Measurements from ENCODE around the gene ABCA7.

ABCA7 gene

DNA sequence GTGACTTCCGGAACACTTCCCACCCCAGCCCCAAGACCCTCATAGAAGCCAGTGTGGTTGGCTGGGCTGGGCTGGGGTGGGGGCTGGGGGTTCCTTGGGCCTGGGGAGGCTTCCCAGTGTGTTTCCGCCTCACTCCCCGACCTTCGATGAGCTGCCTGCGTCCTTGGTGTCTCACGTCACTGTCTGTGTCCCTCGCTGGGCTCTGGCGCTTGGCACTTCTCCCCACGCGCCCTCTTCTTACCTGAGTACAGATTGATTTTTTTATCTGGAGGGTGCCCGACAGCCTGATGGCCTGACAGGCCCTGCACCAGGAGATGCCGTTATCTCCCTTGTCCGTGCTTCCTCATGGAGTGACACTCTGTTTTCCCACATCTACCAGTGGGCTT, 47.2 kb upstream of the ABCA7 start:
- H3K27ac ChIP-seq = no peak overlapping the region
- DNase-seq (ENCODE audit: low spot score) = no peak
- H3K4me3 ChIP-seq = no peak overlapping the region
- TF ChIP-seq CTCF (IDR thresholded peaks at IDR 0.05) = no peak

DNA sequence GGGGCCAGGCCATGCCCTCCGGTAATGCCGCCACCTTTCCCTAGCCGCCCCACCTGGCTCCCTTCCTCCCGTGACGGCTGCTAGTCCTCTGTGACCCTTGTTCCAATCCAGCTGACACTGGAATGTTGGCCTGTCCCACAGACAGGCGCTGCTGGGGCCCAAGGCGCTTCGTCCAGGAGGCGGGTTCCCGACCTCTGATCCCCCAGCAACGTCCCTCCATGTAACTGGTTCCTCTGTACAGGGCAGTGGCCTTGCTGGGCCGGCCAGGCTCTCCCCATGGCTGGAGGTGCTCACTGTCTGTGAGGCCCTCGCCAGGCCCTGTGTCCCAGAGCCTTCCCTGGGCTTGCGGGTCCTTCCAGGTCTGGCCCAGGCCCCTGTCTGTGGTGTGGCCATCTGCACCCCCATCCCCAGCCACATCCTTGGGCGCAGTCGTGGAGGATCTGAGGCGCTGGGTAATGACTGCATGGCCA, 46.5 kb upstream of the ABCA7 start:
- no peak for DNase-seq (ENCODE audit: low spot score)
- Histone ChIP-seq H3K27ac (no peak overlapping the region), H3K4me3 (no peak overlapping the region)
- TF ChIP-seq CTCF (IDR thresholded peaks at IDR 0.05) = no peak

- no peak for TF ChIP-seq CTCF (IDR thresholded peaks at IDR 0.05)
- H3K27ac ChIP-seq = no peak overlapping the region
- no peak overlapping the region for H3K4me3 ChIP-seq
- DNase-seq (ENCODE audit: low spot score) = no peak
Observed at GRCh38 chr19:993831-994393, 46.0 kb upstream of the ABCA7 start.

GRCh38 chr19:994516-994915, 45.4 kb upstream of the ABCA7 start:
- no peak overlapping the region for H3K27ac ChIP-seq
- H3K4me3 ChIP-seq = no peak overlapping the region
- DNase-seq (ENCODE audit: low spot score) = no peak
- TF ChIP-seq CTCF (IDR thresholded peaks at IDR 0.05) = no peak

DNA sequence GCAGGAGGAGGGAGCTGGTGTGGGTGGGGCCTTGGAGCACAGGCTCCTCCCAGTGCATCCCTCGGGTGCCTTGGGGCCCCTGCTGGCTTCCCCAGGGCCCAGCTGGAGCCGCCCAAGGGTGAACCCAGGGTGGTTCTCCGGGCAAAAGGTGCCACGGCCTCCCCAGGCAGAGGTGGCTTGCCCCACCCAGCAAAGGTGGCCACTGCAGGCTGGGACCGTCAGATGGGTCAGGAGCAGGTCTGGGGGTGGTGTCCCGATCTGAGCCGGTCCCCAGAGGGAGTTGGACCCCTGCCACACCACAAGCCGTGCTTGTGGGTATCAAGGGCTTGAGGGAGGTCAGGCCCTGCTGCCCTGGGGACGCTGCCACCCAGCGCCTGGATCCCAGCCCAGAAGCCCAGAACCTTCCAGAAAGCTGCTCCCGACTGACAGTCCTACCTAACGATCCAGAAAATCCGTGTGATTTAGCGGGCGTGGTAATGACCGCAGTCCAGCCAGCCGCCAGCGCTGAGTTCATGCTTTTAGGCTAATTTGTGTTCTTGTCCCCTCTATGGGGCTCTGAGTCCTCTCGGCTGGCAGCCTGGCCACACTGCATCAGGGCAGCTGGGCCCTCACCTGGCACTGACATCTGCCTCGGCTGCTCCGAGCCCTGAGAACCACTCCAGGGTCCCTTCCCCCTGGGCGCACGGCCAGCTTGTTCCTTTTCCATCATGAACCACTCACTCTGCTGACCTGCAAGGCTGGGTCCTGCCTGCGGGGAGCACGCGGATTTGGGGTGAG, 44.7 kb upstream of the ABCA7 start:
- no peak for DNase-seq (ENCODE audit: low spot score)
- no peak for TF ChIP-seq CTCF (IDR thresholded peaks at IDR 0.05)
- Histone ChIP-seq H3K27ac (no peak overlapping the region), H3K4me3 (no peak overlapping the region)

GRCh38 chr19:996051-996838, 43.7 kb upstream of the ABCA7 start:
- no peak for DNase-seq (ENCODE audit: low spot score)
- H3K27ac ChIP-seq = no peak overlapping the region
- no peak for TF ChIP-seq CTCF (IDR thresholded peaks at IDR 0.05)
- H3K4me3 ChIP-seq = peak overlapping the region; percentile 15
